ENCODE measurements around the gene LMTK2.
A peak's percentile ranks its signal among the peaks of the same experiment; 100 is the strongest.

The LMTK2 gene

DNA sequence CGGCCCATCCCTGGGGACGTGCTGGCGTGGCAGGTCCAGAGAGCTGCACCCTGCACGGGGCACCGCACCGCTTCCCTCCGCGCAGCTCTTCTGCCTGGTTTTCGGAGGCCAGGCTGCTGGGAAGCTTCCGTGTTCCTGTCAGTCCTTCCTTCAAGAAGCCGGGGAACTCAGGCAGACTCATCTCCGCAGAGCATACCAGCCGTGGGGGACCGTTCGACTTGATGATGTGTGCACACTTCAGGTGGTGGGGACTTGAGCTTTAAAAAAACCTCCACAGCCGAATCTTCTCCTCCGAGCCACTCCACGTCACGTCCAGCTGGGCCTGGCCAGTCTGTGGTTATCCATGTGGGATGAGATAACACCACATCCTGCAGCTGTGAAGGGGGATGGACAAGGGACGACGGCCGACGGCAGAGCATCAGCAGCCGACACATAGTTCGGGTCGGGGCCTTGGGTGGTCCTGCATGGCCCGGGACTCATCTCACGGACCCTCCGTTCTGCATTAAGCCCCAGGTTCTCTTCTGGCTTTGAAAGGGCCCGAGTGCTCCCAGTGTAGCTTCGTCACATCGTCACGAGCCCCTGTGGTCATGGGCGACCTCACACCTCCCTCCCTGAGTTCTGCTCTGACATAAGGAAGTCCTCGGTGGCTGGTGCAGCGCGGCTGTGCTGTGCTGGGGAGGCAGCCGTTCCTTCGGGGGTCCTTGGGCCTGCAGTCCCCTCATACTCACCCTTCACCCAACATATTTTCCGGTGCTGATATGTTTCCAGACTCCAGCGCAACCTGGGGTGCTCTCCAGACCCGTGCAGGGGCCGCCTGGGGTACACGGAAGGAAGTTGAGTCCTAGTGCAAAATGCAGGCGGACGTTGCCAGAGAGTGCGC is 100.0 kb downstream of the LMTK2 start:
- no peak for DNase-seq
- no peak overlapping the region for H3K27ac ChIP-seq (ENCODE audit: insufficient read depth, low read length, poor library complexity, severe bottlenecking)
- H3K4me3 ChIP-seq (ENCODE audit: insufficient read depth, low read depth, low read length, poor library complexity, severe bottlenecking), result no peak overlapping the region
- H3K36me3 ChIP-seq (ENCODE audit: control insufficient read depth, insufficient read depth, low read length), result peaks cover 20% of the 10 kb centered on the region
- H3K9me3 ChIP-seq (ENCODE audit: control insufficient read depth, low read length), result no peaks in the 10 kb centered on the region
- no peaks in the 10 kb centered on the region for H3K27me3 ChIP-seq (replicated peaks; ENCODE audit: control insufficient read depth, insufficient read depth, low read length, poor library complexity, severe bottlenecking)
- peaks cover 20% of the 10 kb centered on the region for H3K4me1 ChIP-seq (ENCODE audit: control insufficient read depth, insufficient read depth, low read length, poor library complexity, severe bottlenecking)

DNA sequence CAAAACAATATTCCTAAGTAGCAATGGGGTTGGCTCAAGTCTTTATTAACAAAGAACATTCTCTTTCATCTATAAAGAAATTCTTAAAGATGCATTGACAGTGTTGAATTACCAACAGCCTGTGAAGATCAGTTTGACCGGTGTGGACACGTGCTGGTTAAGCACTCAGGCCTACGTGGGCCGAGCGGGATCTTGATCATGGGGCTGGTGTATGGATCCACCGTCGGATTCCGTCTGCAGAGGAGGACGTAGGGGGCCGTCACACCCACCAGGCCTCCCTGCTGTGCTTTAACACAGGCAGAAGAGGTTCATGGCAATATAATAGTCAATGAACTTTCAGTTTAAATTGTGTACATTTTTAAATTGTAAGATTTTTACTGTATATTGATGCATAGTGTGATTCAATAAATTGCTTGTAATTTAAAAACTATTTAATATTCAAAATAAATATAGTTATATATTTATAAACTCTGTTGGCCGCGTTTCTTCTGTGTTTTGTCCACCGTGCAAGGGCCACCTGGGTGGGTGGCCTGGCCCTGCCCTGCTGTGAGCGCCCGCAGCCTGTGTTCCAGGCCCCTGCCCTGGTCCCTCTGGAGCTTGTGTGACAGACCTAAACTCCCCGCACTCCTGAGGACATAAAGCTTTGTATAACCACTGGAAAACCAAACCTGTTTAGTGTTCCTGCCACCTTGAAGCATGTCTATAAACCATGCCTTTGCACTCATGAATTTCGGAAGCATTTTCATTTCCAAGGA is 102.7 kb downstream of the LMTK2 start:
- no peaks in the 10 kb centered on the region for H3K9me3 ChIP-seq (ENCODE audit: control insufficient read depth, low read length)
- H3K4me1 ChIP-seq (ENCODE audit: control insufficient read depth, insufficient read depth, low read length, poor library complexity, severe bottlenecking), result no peaks in the 10 kb centered on the region
- DNase-seq, result no peak
- no peaks in the 10 kb centered on the region for H3K27me3 ChIP-seq (replicated peaks; ENCODE audit: control insufficient read depth, insufficient read depth, low read length, poor library complexity, severe bottlenecking)
- H3K4me3 ChIP-seq (ENCODE audit: insufficient read depth, low read depth, low read length, poor library complexity, severe bottlenecking), result no peak overlapping the region
- peaks cover 20% of the 10 kb centered on the region for H3K36me3 ChIP-seq (ENCODE audit: control insufficient read depth, insufficient read depth, low read length)
- H3K27ac ChIP-seq (ENCODE audit: insufficient read depth, low read length, poor library complexity, severe bottlenecking), result no peak overlapping the region

DNA sequence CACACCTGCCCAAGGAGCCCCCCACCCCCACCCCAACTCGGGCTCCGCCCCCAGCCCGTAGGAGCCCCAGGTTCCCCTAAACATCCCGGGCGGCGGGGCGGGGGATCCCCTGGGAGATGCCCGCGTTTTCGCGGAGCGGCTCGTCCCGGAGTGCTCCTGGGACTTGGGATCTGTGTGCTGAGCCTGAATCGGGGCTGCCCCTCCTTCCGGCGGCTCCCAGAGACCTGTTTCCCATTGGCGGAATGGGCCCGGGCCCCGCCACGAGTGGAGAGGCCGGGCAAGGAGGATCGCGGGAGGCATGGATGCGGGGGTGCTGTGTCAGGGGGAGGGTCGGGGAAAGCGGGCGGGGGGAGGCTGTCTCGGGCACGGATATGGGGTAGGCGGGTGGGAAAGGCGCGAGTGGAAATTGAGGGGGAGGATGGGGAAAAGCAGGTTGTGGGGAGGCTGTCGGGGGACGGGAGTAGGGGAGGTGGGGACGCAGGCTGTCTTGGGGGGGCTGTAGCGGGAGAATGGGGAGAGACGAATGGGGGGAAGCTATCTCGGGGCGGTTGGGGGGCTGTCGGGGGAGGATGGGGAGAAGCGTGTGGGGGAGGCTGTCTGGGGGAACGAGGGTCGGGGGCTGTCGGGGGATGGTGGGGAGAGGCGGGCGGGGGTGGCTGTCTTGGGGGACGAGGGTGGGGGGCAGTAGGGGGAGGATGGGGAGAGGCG is 104.0 kb downstream of the LMTK2 start:
- no peak for DNase-seq
- H3K36me3 ChIP-seq (ENCODE audit: control insufficient read depth, insufficient read depth, low read length), result peaks cover 13% of the 10 kb centered on the region
- H3K27ac ChIP-seq (ENCODE audit: insufficient read depth, low read length, poor library complexity, severe bottlenecking), result no peak overlapping the region
- H3K9me3 ChIP-seq (ENCODE audit: control insufficient read depth, low read length), result no peaks in the 10 kb centered on the region
- H3K4me1 ChIP-seq (ENCODE audit: control insufficient read depth, insufficient read depth, low read length, poor library complexity, severe bottlenecking), result no peaks in the 10 kb centered on the region
- H3K27me3 ChIP-seq (replicated peaks; ENCODE audit: control insufficient read depth, insufficient read depth, low read length, poor library complexity, severe bottlenecking), result no peaks in the 10 kb centered on the region
- peak overlapping the region; percentile 22 for H3K4me3 ChIP-seq (ENCODE audit: insufficient read depth, low read depth, low read length, poor library complexity, severe bottlenecking)

DNA sequence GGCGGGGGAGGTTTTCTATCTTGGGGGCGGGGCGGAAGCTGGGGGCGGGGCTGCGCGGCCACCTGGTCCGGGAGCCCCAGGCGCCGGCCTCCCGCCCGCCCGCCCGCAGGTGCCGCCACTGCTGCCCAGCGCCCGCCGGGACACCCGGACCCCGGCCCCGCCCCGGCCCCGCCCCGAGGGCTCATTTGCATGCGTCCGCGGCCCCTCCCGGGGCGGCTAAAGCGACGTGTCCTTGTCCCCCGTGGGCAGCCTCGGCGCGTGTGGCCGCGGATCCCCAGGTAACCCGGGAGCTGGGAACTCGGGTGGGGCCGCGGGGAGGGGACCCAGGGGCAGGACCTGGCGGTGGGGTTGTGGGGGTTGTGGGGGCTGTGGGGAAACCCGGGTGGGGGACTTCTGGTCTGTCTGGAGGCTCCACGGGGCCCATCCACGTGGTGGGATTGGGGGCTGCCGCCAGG is 104.6 kb downstream of the LMTK2 start, which contains the start of gene BHLHA15:
TSS of gene BHLHA15 (plus strand) at position 219 of the 455 bp plus-strand sequence. CDS start 871 bp downstream, outside the sequence.
- no peak within 1 kb of the TSS for H3K27ac ChIP-seq (ENCODE audit: insufficient read depth, low read length, poor library complexity, severe bottlenecking)
- H3K36me3 ChIP-seq (ENCODE audit: control insufficient read depth, insufficient read depth, low read length), result peaks cover 13% of the 10 kb centered on the region
- H3K4me1 ChIP-seq (ENCODE audit: control insufficient read depth, insufficient read depth, low read length, poor library complexity, severe bottlenecking), result no peaks in the 10 kb centered on the region
- H3K9me3 ChIP-seq (ENCODE audit: control insufficient read depth, low read length), result no peaks in the 10 kb centered on the region
- peak in 2 of 3 donors; percentile 15 to 24 for DNase-seq
- no peaks in the 10 kb centered on the region for H3K27me3 ChIP-seq (replicated peaks; ENCODE audit: control insufficient read depth, insufficient read depth, low read length, poor library complexity, severe bottlenecking)
- H3K4me3 ChIP-seq (ENCODE audit: insufficient read depth, low read depth, low read length, poor library complexity, severe bottlenecking), result peak within 1 kb of the TSS; percentile 39

DNA sequence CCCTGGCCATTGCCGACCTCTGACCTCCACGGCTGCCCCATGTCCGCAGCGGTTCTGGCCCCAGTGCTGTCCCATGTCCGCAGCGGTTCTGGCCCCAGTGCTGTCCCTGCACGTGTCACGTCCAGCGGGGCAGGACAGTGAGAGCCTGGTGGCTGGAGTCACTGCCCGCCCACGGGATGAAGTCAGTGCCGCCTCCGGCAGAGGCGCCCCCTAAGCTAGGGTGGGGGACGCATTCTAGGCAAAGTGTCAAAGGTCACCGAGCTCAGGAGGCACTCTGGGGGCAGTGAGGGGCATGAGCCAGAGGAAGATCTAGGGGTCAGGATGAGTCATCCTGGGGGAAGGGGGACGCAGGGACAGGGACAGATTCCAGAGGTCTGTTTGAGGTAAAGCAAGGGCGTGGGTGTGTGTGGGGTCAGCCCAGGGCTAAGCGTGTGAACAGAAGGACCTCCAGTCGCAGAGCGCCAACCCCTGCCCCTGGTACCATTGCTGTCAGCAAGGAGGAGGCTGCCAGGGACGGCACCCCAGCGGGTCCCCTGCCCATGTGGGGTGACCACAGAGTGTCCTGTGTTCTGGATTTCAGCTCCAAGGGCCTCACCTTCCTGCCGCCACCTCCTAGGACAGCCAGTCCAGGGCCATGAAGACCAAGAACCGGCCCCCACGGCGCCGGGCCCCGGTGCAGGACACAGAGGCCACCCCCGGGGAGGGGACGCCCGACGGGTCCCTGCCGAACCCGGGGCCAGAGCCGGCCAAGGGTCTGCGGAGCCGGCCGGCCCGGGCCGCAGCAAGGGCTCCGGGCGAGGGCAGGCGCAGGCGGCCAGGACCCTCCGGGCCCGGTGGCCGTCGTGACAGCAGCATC is 105.2 kb downstream of the LMTK2 start:
- no peak overlapping the region for H3K27ac ChIP-seq (ENCODE audit: insufficient read depth, low read length, poor library complexity, severe bottlenecking)
- no peaks in the 10 kb centered on the region for H3K27me3 ChIP-seq (replicated peaks; ENCODE audit: control insufficient read depth, insufficient read depth, low read length, poor library complexity, severe bottlenecking)
- H3K4me3 ChIP-seq (ENCODE audit: insufficient read depth, low read depth, low read length, poor library complexity, severe bottlenecking), result peak overlapping the region; percentile 39
- no peaks in the 10 kb centered on the region for H3K9me3 ChIP-seq (ENCODE audit: control insufficient read depth, low read length)
- H3K36me3 ChIP-seq (ENCODE audit: control insufficient read depth, insufficient read depth, low read length), result peaks cover 6% of the 10 kb centered on the region
- DNase-seq, result no peak
- H3K4me1 ChIP-seq (ENCODE audit: control insufficient read depth, insufficient read depth, low read length, poor library complexity, severe bottlenecking), result no peaks in the 10 kb centered on the region

DNA sequence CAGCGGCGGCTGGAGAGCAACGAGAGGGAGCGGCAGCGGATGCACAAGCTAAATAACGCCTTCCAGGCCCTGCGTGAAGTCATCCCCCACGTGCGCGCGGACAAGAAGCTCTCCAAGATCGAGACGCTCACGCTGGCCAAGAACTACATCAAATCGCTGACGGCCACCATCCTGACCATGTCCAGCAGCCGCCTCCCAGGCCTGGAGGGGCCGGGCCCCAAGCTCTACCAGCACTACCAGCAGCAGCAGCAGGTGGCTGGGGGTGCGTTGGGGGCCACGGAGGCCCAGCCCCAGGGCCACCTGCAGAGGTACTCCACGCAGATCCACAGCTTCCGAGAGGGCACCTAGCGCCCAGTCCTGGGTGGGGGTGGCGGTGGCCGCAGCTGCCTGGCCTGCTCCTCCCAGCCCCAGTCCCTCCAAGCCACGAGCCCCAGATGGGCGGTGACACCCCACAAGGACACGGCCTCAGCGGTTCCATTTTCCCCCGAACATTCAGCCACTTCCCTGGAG is 105.9 kb downstream of the LMTK2 start:
- H3K36me3 ChIP-seq (ENCODE audit: control insufficient read depth, insufficient read depth, low read length), result peaks cover 10% of the 10 kb centered on the region
- H3K9me3 ChIP-seq (ENCODE audit: control insufficient read depth, low read length), result no peaks in the 10 kb centered on the region
- no peaks in the 10 kb centered on the region for H3K27me3 ChIP-seq (replicated peaks; ENCODE audit: control insufficient read depth, insufficient read depth, low read length, poor library complexity, severe bottlenecking)
- no peaks in the 10 kb centered on the region for H3K4me1 ChIP-seq (ENCODE audit: control insufficient read depth, insufficient read depth, low read length, poor library complexity, severe bottlenecking)
- DNase-seq, result no peak
- no peak overlapping the region for H3K27ac ChIP-seq (ENCODE audit: insufficient read depth, low read length, poor library complexity, severe bottlenecking)
- no peak overlapping the region for H3K4me3 ChIP-seq (ENCODE audit: insufficient read depth, low read depth, low read length, poor library complexity, severe bottlenecking)

DNA sequence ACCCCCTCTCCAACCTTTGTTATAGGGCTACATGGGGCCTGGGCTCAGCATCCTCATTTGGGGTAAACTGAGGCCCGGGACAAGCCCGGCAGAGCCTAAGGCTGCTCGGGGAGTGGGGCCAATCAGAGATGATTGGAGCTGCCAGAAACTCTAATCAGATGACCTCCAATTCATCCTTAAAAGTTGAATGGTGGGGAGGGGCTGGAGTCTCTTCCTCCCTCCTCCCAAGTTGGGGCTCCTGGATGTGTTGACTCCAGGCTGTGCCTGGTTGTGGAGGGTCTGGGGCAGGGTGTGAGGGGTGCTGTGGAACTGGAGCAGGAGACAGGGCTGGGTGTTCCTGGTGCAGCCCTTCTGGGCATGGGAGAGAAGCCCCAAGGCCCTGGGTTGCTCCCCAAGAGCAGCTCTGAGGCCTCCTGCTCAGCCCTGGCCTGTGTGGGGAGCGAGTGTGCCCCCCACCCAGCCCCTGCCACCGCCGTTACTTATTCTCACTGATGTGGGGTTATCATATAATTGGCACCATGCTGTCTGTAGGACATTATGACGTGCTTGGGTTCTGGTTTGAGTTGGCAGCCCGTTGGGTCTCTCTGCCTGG is 106.7 kb downstream of the LMTK2 start:
- peaks cover 10% of the 10 kb centered on the region for H3K36me3 ChIP-seq (ENCODE audit: control insufficient read depth, insufficient read depth, low read length)

DNA sequence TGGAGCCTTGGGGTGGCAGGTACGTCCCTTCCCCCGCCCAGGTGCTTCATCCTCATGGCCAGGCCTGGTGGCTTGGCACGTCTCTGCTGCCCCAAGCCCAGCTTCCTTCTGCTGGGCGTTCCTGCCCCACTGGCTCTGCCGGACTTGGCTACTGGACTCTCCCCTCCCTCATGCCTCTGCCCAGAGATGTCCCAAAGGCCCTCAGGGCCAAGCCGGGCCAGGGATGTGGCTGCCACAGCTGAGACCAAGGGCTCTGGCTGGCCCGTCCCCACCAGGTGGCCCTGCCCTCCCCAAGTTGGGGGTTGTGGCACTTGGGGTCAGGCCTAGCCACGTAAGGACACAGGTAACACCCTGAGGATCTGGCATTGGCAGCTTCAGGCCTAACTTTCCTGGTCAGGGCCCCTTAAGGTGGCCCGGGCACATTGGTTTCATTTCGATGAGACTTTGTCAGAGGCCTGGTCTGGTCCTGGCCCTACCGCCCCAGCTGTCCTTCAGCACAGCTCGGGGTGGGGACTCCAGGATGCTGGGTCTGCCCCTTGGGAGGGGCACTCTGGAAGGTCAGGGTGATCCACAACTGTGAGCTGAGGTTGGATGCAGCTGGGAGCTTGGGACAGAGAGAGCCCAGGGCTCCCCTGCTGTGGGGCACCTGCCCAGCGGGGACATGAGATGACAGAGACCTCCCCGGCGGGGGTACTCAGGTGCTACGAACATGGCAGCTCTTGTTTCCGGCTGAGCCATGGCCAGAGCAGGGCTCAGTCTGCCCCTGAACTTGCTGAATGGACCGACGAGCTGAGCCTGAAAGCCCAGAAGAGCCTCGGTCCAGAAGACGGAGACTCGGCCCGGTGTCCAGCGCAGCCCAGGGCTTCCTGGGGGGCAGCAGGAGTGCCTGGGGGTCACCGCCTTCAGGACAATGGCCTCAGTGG is 107.5 kb downstream of the LMTK2 start:
- H3K9me3 ChIP-seq (ENCODE audit: control insufficient read depth, low read length), result no peaks in the 10 kb centered on the region
- H3K36me3 ChIP-seq (ENCODE audit: control insufficient read depth, insufficient read depth, low read length), result peaks cover 10% of the 10 kb centered on the region
- H3K27ac ChIP-seq (ENCODE audit: insufficient read depth, low read length, poor library complexity, severe bottlenecking), result no peak overlapping the region
- no peaks in the 10 kb centered on the region for H3K27me3 ChIP-seq (replicated peaks; ENCODE audit: control insufficient read depth, insufficient read depth, low read length, poor library complexity, severe bottlenecking)
- no peak for DNase-seq
- H3K4me1 ChIP-seq (ENCODE audit: control insufficient read depth, insufficient read depth, low read length, poor library complexity, severe bottlenecking), result no peaks in the 10 kb centered on the region
- no peak overlapping the region for H3K4me3 ChIP-seq (ENCODE audit: insufficient read depth, low read depth, low read length, poor library complexity, severe bottlenecking)

More for the DNA sequence above, 106.7 kb downstream of the LMTK2 start:
- no peak for DNase-seq
- no peaks in the 10 kb centered on the region for H3K27me3 ChIP-seq (replicated peaks; ENCODE audit: control insufficient read depth, insufficient read depth, low read length, poor library complexity, severe bottlenecking)
- no peaks in the 10 kb centered on the region for H3K9me3 ChIP-seq (ENCODE audit: control insufficient read depth, low read length)
- no peaks in the 10 kb centered on the region for H3K4me1 ChIP-seq (ENCODE audit: control insufficient read depth, insufficient read depth, low read length, poor library complexity, severe bottlenecking)
- H3K27ac ChIP-seq (ENCODE audit: insufficient read depth, low read length, poor library complexity, severe bottlenecking), result no peak overlapping the region
- no peak overlapping the region for H3K4me3 ChIP-seq (ENCODE audit: insufficient read depth, low read depth, low read length, poor library complexity, severe bottlenecking)
